GM12872 (cell line): ENCODE measurements around the gene PDE4B.

Experiments
- CTCF ChIP-seq: IDR thresholded peaks from 3 replicates; pipeline ENCODE4 v1.5.1; 2011; ENCODE audit warnings: low read depth, mild to moderate bottlenecking, low read length, moderate library complexity; ENCODE audit not compliant: insufficient read depth

Gene PDE4B

GRCh38 chr1:66348776-66349175 is 556.1 kb downstream of the PDE4B start:
- no peak for TF ChIP-seq CTCF

- no peak for TF ChIP-seq CTCF
Observed at GRCh38 chr1:66349242-66349641, 556.5 kb downstream of the PDE4B start.

GRCh38 chr1:66350001-66350547 is 557.4 kb downstream of the PDE4B start:
- no peak for TF ChIP-seq CTCF

- no peak for TF ChIP-seq CTCF
Observed at GRCh38 chr1:66351478-66351877, 558.8 kb downstream of the PDE4B start.

- TF ChIP-seq CTCF = no peak
Observed at GRCh38 chr1:66351913-66352312, 559.2 kb downstream of the PDE4B start.

- TF ChIP-seq CTCF = no peak
Observed at GRCh38 chr1:66352792-66353191, 560.1 kb downstream of the PDE4B start.

- TF ChIP-seq CTCF = no peak
Observed at GRCh38 chr1:66353257-66353656, 560.6 kb downstream of the PDE4B start.
